Neural cell (in vitro differentiated cells): Measurements from ENCODE around the gene GRIK3.
A peak's percentile ranks its signal among the peaks of the same experiment; 100 is the strongest.

Source experiments
- POLR2AphosphoS5 ChIP-seq: IDR thresholded peaks from 2 replicates; pipeline ENCODE4 v1.6.1; 2012
- RAD21 ChIP-seq: fragments of 450-650 bp; conservative IDR thresholded peaks from 2 replicates; pipeline ENCODE4 v1.6.1; 2014; ENCODE audit warnings: antibody characterized with exemption, mild to moderate bottlenecking, moderate library complexity
- SMC3 ChIP-seq: fragments of 450-650 bp; conservative IDR thresholded peaks from 2 replicates; pipeline ENCODE4 v1.6.1; 2014; ENCODE audit warnings: antibody characterized with exemption, mild to moderate bottlenecking, moderate library complexity; ENCODE audit not compliant: poor library complexity
- TF ChIP-seq, protein P1 (sequence below): fragments of 450-650 bp; IDR thresholded peaks from 2 replicates; pipeline ENCODE4 v1.5.1; 2014; ENCODE audit warnings: antibody characterized with exemption, mild to moderate bottlenecking, moderate library complexity; ENCODE audit not compliant: poor library complexity, severe bottlenecking
- TF ChIP-seq, protein P2 (sequence below): IDR thresholded peaks from 2 replicates; pipeline ENCODE4 v1.6.1; 2012; ENCODE audit warnings: borderline replicate concordance

DNA sequence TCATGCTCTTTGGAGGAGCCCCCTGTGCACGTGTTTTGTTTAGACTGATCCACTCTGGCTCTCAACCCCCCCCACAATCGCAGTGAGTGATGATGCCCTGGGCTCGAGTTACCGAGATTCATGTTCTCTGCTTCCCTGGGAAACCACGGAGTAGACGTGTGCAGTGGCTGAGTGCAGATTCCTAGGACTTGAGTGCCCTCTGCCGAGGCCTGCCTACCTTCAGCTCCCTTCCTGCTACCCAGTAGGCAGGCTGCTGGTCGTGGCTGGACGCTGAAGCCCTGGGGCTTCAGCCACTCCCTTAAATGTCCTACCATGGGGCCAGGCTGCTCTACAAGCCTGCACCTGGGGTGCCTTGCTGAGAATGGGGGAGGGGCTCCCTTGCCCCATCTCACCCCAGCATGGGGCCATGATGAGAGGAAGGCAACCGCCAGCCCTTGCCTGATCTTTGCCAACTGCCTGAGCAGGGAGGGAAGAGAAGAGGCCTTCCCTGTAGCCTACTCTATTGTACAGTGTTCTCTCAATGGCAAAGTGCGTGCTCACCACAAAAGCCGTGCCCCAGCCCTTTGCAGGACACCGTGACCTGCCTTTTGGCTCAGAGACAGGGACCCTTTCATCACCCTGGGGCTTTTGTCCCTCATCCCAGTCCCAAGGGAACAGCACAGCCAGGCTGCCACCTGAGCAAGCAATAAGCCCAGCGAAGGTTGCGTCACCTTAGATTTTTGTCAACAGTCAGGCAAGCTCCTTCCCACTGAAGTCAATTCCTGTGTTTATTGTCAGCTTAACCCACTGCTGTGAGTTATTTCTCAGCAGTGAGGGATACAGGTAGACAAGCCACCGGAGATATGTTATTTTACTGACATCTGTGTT lies 4.1 kb upstream of the GRIK3 start:
- TF ChIP-seq POLR2AphosphoS5 (no peak), RAD21 (peak; percentile 86), SMC3 (peak; percentile 88)
- TF ChIP-seq, protein P1, sequence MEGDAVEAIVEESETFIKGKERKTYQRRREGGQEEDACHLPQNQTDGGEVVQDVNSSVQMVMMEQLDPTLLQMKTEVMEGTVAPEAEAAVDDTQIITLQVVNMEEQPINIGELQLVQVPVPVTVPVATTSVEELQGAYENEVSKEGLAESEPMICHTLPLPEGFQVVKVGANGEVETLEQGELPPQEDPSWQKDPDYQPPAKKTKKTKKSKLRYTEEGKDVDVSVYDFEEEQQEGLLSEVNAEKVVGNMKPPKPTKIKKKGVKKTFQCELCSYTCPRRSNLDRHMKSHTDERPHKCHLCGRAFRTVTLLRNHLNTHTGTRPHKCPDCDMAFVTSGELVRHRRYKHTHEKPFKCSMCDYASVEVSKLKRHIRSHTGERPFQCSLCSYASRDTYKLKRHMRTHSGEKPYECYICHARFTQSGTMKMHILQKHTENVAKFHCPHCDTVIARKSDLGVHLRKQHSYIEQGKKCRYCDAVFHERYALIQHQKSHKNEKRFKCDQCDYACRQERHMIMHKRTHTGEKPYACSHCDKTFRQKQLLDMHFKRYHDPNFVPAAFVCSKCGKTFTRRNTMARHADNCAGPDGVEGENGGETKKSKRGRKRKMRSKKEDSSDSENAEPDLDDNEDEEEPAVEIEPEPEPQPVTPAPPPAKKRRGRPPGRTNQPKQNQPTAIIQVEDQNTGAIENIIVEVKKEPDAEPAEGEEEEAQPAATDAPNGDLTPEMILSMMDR = peak; percentile 75
- TF ChIP-seq, protein P2, sequence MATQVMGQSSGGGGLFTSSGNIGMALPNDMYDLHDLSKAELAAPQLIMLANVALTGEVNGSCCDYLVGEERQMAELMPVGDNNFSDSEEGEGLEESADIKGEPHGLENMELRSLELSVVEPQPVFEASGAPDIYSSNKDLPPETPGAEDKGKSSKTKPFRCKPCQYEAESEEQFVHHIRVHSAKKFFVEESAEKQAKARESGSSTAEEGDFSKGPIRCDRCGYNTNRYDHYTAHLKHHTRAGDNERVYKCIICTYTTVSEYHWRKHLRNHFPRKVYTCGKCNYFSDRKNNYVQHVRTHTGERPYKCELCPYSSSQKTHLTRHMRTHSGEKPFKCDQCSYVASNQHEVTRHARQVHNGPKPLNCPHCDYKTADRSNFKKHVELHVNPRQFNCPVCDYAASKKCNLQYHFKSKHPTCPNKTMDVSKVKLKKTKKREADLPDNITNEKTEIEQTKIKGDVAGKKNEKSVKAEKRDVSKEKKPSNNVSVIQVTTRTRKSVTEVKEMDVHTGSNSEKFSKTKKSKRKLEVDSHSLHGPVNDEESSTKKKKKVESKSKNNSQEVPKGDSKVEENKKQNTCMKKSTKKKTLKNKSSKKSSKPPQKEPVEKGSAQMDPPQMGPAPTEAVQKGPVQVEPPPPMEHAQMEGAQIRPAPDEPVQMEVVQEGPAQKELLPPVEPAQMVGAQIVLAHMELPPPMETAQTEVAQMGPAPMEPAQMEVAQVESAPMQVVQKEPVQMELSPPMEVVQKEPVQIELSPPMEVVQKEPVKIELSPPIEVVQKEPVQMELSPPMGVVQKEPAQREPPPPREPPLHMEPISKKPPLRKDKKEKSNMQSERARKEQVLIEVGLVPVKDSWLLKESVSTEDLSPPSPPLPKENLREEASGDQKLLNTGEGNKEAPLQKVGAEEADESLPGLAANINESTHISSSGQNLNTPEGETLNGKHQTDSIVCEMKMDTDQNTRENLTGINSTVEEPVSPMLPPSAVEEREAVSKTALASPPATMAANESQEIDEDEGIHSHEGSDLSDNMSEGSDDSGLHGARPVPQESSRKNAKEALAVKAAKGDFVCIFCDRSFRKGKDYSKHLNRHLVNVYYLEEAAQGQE = no peak
